Motor neuron (in vitro differentiated cells): Measurements from ENCODE around the gene FUCA2. TPM values are rescaled to one million over a fixed set of nuclear protein-coding genes. Genes with fewer than 3 reads are reported as not detected.
A peak's percentile ranks its signal among the peaks of the same experiment; 100 is the strongest.
"Not testable (repeated sequence)": the region's sequence is repeated elsewhere in the genome, so short reads cannot be mapped to it uniquely, and the experiment has no call there.

Experiments
- ATAC-seq, 8 experiments: fragments of 200-7000 bp; cut with Tn5 transposase; replicated peaks in 6 of 8; 2 replicates each; pipeline ENCODE4 v1.8.0; 2021; ENCODE audit warnings: mild to moderate bottlenecking in 8 of 8, moderate library complexity in 8 of 8
- H3K27ac ChIP-seq, 2 donors: fragments of 250-450 bp; sonication (Bioruptor Pico); 2 replicates each; pipeline ENCODE4 v1.9.0; 2021; ENCODE audit warnings: antibody characterized with exemption in 2 of 2, mild to moderate bottlenecking in 2 of 2, moderate library complexity in 1 of 2
- H3K4me1 ChIP-seq, 2 donors: fragments of 250-450 bp; sonication (Bioruptor Pico); replicated peaks in 1 of 2; 2 replicates each; pipeline ENCODE4 v1.6.1; 2021; ENCODE audit warnings: antibody characterized with exemption in 2 of 2, mild to moderate bottlenecking in 2 of 2, moderate library complexity in 1 of 2
- H3K4me3 ChIP-seq, 5 donors: fragments of 250-450 bp; sonication (Bioruptor Pico); 2 replicates each; pipeline ENCODE4 v1.9.0; 2021; ENCODE audit warnings: antibody characterized with exemption in 5 of 5, mild to moderate bottlenecking in 5 of 5, moderate library complexity in 4 of 5
- WGBS, 10 experiments: fragments of 450-650 bp; shearing (Covaris generic); methylation state at CpG; one replicate each; pipeline ENCODE4 v1.0.0; 2022; 5-methylcytosine and 5-hydroxymethylcytosine counted together
- in situ Hi-C, 9 experiments: fragments of 400-800 bp; cut with MboI; loops; one replicate each; pipeline ENCODE4 v1.15.0; 2021; ENCODE audit warnings: low sequenced_read_pairs in 9 of 9, low pct_unique_long_range_greater_than_20kb in 2 of 9; ENCODE audit not compliant: unreplicated experiment in 9 of 9
- total RNA-seq, 8 experiments: library from RNA; unstranded; fragments of 300-600 nt; gene quantifications; 2 replicates each; pipeline versions ENCODE4 v1.2.3 to v1.2.4, GENCODE V29; 2022

The FUCA2 gene
- total RNA-seq, 8 experiments from 2014 or later = 21.6 to 125 (median 30.8) TPM

DNA sequence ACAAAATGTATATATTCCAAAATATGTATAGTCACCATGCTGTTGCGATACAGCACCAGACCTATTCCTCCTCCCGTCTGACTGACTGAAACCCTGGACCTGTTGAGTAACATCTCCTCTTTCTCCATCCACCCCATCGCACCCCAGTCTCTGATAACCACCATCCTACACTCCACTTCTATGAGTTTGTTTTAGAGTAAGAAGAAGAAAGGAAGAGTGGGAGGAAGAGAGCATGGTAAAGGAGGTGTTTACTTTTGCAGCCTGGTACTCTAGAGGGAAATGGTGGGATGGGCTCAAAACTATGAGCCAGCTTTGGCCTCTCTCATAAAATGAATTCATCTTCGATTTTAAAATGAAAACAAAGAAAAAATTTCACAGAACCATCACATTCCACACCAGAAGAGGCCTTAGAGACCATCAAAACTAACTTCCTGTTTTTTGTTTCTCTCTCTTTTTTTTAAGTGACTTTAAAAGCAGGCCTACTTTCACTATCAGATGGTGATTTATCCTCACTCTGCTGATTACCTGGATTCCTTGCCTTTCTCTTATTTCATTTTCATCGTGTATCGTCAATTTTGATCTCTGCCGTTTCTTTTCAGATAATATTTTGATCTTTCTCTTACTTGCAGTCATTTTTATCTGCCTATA, 16.8 kb upstream of the FUCA2 start:
- H3K4me3 ChIP-seq = no peak overlapping the region
- in situ Hi-C loops = no loop called here
- no peak overlapping the region for H3K27ac ChIP-seq
- ATAC-seq = no peak
- no peaks in the 10 kb centered on the region for H3K4me1 ChIP-seq
- WGBS, 10 experiments = 67 to 91% (median 86%) methylated on average over 2 to 7 of the region's 7 CpGs

DNA sequence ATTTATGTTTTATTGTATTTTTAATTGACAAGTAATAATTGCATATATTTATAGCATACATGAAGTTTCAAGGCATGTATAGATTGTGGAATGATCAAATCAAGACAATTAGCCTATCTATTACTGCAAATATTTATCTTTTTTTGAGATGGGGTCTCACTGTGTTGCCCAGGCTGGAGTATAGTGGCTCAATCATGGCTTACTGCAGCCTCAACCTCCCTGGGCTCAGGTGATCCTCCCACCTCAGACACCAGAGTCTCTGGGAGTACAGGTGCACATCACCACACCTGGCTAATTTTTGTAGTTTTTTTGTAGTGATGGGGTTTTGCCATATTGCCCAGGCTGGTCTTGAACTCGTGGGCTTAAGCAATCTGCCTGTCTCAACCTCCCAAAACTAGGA, 16.2 kb upstream of the FUCA2 start:
- ATAC-seq = no peak
- WGBS, 10 experiments = 20 to 100% (median 43%) methylated on average over 1 of the region's 1 CpG; no CpG with 5 or more reads in 5 of the 10 experiments
- in situ Hi-C loops = no loop called here
- Histone ChIP-seq H3K27ac (no peak overlapping the region), H3K4me1 (no peaks in the 10 kb centered on the region), H3K4me3 (no peak overlapping the region)

DNA sequence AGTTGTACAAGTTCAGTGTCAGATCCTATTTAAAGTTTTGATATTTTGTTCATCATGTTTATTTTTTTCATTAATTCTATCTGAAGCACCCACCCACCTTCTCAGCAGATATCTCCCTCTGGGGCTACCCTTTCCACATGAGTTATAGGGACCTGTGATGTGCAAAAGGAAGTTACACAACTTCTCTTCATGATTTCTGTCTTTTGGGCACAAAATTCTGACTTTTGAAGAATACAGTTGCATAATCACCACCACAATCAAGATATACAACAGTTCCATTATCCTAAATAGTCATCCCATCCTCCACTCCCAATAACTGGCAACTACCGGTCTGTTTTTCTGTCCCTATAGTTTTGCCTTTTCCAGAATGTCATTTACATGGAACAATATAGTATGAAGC, 13.8 kb upstream of the FUCA2 start:
- Histone ChIP-seq H3K4me1 (no peaks in the 10 kb centered on the region), H3K27ac (no peak overlapping the region), H3K4me3 (no peak overlapping the region)
- in situ Hi-C loops = no loop called here
- 60 to 100% (median 80%) methylated on average over 1 of the region's 1 CpG; no CpG with 5 or more reads in 3 of the 10 experiments for WGBS, 10 experiments
- no peak for ATAC-seq

DNA sequence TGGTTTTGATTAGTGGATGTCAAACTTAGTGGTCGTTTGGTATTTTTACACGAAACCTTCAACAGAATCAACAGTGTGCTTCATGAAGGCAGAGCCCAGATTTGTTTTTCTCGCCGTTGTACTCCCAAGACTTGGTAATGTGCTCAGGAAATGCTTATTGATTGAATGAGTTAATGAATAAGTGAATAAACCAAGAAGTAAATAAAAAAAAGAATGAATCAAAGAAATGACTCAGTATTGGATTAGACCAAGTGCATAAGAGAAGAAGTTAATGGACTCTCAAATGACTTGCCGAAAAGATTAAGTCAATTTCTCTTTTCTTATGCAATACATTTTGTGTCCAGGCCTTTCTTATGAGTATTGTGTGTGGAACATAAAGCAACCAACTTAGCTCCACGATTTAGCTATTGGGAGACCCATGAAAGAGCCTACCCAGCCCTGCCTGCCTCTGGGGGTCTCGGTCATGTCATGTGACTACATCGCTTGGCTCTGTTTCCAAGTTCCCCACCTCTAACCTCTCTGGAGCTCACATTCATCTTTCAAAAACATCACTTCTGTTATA, 10.6 kb upstream of the FUCA2 start:
- no peaks in the 10 kb centered on the region for H3K4me1 ChIP-seq
- no peak for ATAC-seq
- in situ Hi-C loops = no loop called here
- H3K4me3 ChIP-seq = no peak overlapping the region
- WGBS, 10 experiments = 49 to 100% (median 73%) methylated on average over 2 to 8 of the region's 8 CpGs
- H3K27ac ChIP-seq = no peak overlapping the region

DNA sequence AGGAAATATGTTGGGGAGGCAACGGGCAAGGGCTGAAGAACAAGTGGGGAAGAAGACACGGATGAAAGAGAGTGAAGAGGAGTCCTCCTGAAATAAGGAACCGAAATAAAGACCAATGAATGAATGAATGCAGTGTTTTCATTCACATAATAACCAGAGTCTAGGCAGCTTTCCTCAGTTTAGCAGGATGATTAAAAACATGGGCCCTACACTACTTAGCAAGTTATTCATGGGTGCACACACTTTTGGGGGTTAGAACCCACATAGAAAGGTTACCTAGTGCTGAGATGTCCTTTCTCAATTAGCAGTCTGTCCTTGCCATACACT, 5.9 kb upstream of the FUCA2 start:
- Histone ChIP-seq H3K4me1 (peaks cover 0 to 6% of the 10 kb centered on the region in 2 donors), H3K4me3 (no peak overlapping the region), H3K27ac (no peak overlapping the region)
- in situ Hi-C loops = no loop called here
- 33 to 82% (median 68%) methylated on average over 2 to 3 of the region's 3 CpGs; no CpG with 5 or more reads in 1 of the 10 experiments for WGBS, 10 experiments
- no peak for ATAC-seq

DNA sequence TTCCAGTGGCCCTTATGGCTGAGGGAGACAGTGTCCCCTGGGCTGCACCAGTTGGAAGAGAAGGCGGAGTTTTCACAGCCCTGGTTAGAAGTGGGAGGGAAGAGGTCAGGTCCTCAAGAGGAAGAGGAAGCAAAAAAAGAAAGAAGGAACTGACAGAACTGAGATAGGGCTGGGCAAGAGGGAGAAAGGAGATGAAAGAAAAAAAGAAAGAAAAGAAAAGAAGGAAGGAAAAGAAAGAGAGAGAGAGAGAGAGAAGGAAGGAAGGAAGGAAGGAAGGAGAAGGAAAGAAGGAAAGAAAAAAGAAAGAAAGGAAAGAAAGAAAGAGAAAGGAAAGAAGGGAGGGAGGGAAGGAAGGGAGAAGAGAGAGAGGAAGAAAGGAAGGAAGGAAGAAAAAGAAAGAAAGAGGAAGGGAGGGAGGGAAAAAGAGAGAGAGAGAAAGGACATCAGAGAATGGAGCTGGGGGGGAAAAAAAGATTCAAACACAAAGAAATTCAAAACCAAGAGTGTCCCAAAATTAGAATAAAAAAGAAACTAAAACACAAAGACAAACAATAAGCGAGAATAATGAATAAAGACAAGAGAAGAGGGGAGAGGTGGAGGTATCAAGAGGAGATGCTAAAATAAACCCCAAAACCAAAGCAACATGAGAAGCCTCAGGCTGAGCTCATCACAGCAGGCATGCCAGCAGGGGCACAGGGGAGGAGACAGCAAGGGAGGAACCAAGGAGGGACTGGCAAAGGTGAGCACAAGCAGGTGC, 5.3 kb upstream of the FUCA2 start:
- in situ Hi-C loops = no loop called here
- H3K27ac ChIP-seq = no peak overlapping the region
- 60 to 79% (median 71%) methylated on average over 2 of the region's 2 CpGs; no CpG with 5 or more reads in 1 of the 10 experiments for WGBS, 10 experiments
- ATAC-seq = no peak
- no peak overlapping the region for H3K4me3 ChIP-seq
- peaks cover 2 to 9% of the 10 kb centered on the region in 2 donors for H3K4me1 ChIP-seq

DNA sequence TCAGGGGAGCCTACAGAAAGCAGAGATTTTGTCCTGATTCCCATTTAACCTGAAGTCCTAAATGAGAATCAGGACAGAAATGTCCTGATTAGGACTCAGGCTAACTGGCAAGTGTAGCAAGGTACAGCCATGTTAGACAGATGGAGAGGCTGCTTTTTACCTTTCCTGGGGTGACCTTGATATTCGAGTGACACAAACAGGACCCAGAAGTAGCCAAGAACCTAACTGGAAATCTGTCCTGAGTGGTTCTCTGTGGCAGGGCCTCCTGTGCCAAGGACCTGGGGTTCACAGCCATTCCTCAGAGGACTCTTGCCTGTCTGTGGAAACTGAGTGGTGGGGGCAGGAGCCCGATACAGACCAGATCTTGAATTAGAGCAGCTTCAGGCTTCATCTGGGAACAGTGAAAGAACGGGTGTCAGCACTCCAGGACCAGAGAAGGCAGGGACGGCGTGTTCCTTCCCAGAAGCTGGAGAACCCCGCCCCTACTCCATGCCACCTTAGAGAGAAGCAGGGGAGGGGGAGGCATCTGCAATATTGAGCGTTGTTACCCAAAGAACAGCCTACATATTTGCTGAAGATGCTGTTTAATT, 4.3 kb upstream of the FUCA2 start:
- Histone ChIP-seq H3K27ac (no peak overlapping the region), H3K4me1 (peaks cover 4 to 11% of the 10 kb centered on the region in 2 donors), H3K4me3 (no peak overlapping the region)
- in situ Hi-C loops = no loop called here
- ATAC-seq = no peak
- WGBS, 10 experiments = 29 to 100% (median 91%) methylated on average over 1 to 5 of the region's 7 CpGs; no CpG with 5 or more reads in 1 of the 10 experiments

DNA sequence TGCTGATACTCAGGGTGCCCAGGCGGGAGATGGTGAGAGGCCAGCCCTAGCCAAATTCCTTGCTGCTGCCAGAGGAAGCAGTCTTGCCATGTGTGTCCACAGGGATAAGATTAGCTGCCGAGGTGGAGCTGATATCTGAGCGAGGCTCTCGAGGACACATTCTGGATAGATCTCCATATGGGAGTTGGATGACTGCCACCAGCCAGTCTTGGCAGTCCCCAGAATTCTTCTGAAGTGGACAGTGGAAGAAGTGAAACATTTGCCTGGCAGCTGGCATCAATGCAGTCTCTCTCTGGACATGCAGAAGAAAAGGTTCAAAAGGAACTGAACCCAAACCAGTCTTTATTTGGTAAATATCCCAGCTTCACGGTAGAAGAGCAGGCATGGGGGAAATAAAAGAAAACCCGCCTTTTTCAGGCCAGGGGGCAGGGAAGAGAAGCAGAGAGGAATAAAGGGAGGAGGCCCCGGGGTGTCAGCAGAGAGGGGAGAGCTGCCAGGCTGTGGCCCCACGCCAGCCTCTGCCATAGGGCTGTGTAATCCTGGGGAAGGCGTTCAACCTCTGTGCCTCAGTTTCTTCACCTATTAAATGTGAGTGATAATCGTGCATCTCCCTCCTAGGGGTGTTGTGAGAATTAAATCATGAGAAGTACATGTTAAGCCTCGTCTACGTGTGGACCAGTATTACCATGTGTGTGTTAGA, 3.7 kb upstream of the FUCA2 start:
- peak in 2 of 8 experiments; percentile 7 for ATAC-seq
- WGBS, 10 experiments = 4 to 100% (median 63%) methylated on average over 2 to 6 of the region's 12 CpGs; no CpG with 5 or more reads in 2 of the 10 experiments
- in situ Hi-C loops = no loop called here
- H3K27ac ChIP-seq = no peak overlapping the region
- no peak overlapping the region for H3K4me3 ChIP-seq
- H3K4me1 ChIP-seq = peaks cover 9 to 13% of the 10 kb centered on the region in 2 donors

DNA sequence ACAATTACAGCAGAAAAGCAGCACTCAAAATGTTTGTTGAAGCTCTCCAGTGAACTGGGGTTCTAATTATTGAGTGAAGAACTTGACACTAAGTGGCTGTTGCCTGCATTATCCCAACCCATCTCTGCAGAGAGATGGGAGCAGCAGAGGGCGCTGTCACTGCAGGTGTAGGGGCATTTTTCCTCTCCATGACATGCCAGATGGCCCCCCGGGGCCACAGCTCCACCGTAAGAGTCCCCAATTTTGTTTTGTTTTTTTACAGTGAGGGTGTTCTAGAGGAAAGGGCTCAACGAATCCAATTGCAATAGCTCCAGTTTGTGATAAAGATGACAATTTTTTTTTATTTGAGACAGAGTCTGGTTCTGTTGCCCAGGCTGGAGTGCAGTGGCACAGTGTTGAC, 1.9 kb upstream of the FUCA2 start:
- Histone ChIP-seq H3K27ac (no peak overlapping the region), H3K4me3 (no peak overlapping the region), H3K4me1 (peaks cover 14 to 17% of the 10 kb centered on the region in 2 donors)
- 40 to 85% (median 49%) methylated on average over 2 to 4 of the region's 4 CpGs; no CpG with 5 or more reads in 4 of the 10 experiments for WGBS, 10 experiments
- no peak for ATAC-seq
- in situ Hi-C loops = no loop called here

DNA sequence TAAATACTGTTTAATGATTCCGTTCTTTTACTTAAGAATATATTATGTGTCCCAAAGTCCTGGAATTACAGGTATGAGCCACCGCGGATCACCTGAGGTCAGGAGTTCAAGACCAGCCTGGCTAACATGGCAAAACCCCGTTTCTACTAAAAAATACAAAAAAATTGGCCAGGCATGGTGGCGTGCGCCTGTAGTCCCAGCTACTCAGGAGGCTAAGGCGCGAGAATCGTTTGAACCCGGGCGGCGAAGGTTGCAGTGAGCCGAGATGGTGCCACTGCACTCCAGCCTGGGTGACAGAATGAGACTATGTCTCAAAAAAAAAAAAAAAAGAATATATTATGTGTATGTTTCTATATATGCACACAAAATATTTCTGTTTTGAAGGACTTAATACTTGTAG, 1.2 kb downstream of the FUCA2 start:
- in situ Hi-C loops, H3K27ac ChIP-seq, ATAC-seq: not testable (repeated sequence)
- Histone ChIP-seq H3K4me3 (peak overlapping the region in 4 of 5 donors; percentile 42 to 58 (median 50)), H3K4me1 (peaks cover 8 to 17% of the 10 kb centered on the region in 2 donors)
- WGBS, 10 experiments = 20 to 100% (median 91%) methylated on average over 1 to 11 of the region's 13 CpGs; no CpG with 5 or more reads in 1 of the 10 experiments

DNA sequence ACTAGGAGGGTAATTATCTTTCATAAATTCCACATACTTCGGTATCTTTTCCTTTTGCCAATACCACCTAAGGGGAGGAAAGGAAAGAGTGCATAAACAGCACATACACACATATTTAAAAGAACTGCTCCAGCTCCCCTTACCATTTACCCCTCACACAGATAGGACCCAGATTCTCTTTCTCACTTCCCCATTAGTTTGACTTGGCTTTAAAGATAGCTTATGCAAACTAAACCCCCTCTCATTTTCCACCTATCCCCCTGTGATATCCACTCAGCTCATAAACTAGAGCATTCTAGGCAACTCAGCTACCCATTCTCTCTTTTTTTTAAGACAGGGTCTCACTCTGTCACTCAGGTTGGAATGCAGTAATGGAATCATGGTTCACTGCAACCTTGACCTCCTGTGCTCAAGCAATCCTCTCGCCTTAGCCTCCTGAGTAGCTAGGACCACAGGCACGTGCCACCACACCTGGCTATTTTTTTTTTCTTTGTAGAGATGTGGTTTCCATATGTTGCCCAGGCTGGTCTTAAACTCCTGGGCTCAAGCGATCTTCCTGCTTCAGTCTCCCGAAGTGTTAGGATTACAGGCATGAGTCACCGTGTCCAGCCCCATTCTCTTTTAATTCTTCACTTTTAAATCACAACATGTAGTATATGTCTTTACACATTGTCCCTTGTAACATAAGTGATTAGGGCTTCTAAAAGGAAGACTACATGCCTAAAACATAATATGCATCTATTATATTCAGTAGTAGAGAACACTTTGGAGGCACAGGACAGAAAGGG, 4.0 kb downstream of the FUCA2 start:
- in situ Hi-C loops = no loop called here
- ATAC-seq = no peak
- Histone ChIP-seq H3K4me1 (peaks cover 8 to 17% of the 10 kb centered on the region in 2 donors), H3K27ac (no peak overlapping the region), H3K4me3 (no peak overlapping the region)
- 72 to 100% (median 94%) methylated on average over 1 to 5 of the region's 6 CpGs; no CpG with 5 or more reads in 2 of the 10 experiments for WGBS, 10 experiments

DNA sequence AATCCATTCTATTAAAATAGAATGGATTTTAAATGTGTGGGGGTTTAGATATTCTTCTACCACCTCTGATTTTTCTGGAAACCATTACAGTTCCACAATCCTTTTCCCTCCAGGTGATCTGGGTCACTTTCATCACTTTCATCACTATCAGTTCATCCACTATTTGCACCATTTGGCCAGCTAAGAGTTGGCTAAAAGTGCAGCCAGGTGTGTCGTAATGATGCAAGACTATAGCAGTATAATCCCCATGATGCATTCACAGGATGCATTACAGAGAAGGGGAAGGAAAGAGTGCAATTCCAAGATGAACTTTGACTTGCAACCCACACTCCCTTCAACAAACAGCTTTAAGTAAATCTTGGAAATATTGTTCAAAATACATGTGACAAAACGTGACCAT, 4.9 kb downstream of the FUCA2 start:
- in situ Hi-C loops = no loop called here
- H3K27ac ChIP-seq = no peak overlapping the region
- 82 to 100% (median 97%) methylated on average over 1 to 2 of the region's 2 CpGs; no CpG with 5 or more reads in 2 of the 10 experiments for WGBS, 10 experiments
- no peak overlapping the region for H3K4me3 ChIP-seq
- H3K4me1 ChIP-seq = peaks cover 3 to 13% of the 10 kb centered on the region in 2 donors
- ATAC-seq = no peak
